ENCODE data around the gene ARL6.
"Not testable (repeated sequence)": the region's sequence is repeated elsewhere in the genome, so short reads cannot be mapped to it uniquely, and the experiment has no call there.

The ARL6 gene

DNA sequence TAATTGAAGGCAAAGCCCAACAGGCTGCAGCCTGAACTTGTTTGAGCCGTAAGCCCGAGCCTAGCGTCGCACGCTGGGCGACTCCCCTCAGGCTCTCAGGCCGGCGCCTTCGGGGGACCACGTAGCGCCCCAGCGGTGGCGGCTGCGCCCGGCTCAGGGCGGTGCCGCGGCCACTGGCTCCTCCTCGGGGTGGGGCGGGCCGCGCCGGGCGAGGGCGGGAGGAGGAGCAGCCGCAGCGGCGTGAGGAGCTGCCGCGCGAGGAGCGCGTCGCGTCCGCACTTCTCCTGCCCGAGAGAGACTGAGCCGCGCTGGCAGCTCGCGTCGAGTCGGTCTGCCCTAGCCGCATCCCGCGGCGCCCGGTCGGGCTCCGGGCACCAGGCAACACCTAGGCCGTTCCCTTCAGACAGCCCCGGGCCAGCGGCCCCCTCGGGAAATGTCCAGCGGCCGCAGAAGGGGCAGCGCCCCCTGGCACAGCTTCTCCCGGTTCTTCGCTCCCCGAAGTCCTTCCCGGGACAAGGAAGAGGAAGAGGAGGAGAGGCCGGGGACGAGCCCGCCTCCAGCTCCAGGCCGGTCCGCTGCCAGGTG, 57.3 kb downstream of the ARL6 start, which contains the start of gene CRYBG3:
Gene CRYBG3 (plus strand): TSS at position 238 of the 585 bp plus-strand sequence. CDS start 196 bp downstream, at position 434.
- DNase-seq (ENCODE audit: low spot score): peak; percentile 85

DNA sequence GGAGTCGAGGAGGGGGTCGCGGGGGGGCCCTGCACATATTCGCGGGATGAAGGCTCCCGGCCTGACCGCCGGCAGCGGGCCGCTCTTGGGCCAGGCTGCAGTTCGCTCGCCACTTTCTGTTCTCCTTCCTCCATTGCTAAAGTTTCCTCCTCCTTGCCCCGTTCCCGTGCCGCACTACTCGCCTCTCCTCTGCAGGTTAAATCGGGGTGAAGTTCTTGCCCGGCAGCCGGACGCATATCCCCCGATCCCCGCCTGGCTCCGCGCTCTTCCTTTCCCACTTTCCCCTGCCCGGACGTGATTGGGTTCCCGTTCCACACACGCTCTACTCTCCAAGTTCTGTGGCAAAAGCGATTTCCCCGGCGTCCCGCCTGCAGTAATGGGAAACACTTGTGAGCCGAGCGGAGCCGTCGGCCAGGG, 57.8 kb downstream of the ARL6 start:
- DNase-seq (ENCODE audit: low spot score): no peak

DNA sequence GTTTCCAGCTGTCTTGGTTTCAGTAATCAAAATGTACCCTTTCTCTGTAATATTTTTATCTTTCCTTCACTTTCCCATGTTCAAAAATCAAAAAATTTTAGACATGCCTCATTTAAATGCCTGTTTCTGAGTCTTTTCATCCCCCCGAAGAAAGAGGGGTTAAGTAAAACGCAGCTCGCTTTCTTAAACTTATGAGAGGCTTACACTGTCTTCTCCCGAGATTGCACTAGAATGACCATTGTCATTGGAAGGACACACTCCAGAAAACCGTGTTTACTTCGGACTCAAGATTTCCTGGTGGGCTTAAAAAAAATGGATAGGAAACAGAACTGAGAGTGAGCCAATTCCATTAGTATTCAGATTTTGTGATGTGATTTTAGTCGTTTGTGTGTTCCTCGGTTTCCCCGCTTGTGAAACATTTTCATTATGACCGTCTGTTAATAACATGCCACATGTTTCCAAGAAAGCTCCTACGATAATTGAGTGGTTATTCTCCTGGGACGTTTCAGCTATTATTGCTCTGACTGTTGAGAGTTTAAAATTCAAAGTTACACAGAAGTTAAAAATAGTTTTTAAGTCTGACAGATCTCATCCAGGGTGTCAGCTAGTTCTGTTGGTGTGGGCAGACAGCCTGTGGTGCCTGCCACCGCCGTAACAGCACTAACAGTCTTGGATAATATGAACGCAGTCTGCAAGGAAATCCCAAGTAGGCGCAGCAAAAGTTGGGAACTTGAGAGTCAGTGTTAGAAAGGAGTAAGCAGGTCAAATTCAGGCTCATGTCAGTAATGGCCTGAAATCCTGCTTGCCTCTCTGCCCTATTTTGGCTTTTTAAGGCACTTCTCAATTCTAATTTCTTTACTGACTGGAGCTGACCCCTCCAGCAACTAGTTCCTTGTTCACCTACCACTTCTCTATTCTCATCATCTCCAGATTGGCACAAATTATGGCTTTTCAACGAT, 58.8 kb downstream of the ARL6 start:
- no peak for DNase-seq (ENCODE audit: low spot score)

DNA sequence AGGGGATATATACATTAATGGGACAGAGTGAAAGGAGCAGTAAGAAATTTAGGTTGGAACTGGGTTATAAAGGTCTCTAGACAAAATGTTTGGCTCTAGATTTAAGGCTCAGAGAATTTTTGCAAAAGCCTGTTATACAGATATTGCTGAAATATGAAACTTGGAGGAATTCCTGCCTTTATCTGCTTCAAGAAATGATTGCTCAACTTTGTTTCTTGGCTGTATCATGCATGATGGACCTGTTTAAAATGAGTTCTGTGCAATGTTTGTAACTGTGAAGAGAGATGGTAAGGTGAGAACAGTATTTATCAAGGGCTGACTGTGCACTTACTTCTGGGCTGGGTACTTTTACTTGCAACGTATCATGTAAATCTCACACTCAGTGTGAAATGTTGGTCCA, 60.5 kb downstream of the ARL6 start:
- no peak for DNase-seq (ENCODE audit: low spot score)

DNA sequence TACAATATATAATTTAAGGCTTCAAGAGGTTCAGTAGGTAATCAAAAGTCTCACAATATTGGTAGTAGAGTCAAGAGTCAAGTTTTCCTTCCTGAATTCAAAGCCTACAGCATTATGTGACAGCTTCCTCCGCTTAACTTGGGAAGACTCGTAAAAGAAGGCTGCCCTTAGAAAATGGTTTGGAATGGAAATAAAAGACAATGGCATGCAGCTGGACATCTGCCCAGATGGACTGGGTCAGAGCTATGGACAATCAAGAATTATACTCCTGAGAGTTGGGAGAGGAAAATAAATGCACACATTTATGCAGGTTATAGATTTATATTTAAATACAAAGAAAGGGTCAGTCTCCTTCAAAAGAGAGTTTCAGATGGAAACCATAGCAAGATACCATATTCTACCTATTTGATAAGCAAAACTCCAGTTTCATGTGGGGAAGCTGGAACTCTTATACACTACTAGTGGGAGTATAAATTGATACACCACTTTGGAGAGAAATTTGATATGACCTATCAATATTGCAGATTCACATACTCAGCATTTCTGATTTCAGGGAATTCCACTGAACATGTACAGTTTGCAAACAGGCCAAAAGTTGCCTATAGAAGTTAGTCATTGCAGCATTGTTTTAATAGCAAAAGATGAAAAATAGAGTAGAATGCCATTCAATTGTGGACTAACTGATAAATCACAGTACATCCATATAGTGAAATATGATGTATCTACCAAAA, 63.3 kb downstream of the ARL6 start:
- DNase-seq (ENCODE audit: low spot score): no peak

DNA sequence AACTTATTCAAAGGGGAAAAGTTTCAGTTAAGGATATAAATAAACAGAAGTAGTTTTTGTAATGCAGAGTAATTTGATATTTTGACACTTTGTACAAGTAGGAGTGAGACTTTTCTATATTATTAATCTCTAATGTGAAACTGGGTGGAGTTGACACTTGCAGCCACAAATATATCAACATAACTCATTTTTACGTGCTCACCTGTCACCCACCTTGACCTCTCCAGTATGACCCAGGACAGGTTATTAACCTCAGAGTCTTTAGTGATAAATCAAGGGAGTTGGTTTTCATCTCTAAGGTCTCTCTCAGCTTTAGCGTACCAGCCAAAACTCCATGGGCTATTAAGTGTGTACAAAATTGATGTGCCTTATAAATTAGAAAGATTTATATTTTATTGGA, 64.6 kb downstream of the ARL6 start:
- no peak for DNase-seq (ENCODE audit: low spot score)

DNA sequence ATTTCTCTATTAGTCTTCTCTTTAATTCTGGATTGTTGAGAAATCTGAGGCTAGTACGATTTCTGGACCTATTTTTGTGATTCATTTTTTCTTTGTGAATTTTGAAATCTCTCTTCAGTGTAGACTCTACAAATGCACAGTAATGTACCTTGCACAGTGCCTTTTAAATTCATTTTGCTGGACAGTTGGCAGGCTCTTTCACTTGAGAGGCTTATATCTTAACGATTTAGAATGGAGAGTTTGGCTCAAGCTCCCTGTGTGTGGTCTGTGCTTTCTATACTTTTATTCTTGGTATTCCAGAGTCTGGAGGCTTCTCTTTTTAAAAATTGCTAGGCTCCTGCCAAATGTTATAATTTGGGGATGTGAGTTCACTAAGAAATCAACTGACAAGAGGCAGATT, 66.1 kb downstream of the ARL6 start:
- no peak for DNase-seq (ENCODE audit: low spot score)

DNA sequence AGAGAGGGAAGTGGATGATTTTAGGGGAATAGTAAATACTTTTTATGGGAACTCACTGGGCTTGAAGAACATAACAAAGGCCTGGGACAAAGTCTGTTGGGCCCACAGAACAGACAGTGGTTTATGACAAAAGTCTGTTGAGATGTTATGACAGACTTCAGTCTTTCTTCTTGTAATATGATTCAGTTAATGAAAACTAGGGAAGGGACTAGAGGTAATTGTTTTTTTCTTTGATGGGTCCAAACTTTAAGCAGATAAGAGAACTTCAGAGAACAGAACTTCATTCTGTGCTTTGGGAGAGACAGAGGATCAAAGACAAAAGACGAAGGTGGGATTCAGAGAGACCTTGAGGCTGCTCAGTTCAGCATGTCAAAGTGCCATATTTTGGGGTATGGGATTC, 66.6 kb downstream of the ARL6 start:
- no peak for DNase-seq (ENCODE audit: low spot score)

DNA sequence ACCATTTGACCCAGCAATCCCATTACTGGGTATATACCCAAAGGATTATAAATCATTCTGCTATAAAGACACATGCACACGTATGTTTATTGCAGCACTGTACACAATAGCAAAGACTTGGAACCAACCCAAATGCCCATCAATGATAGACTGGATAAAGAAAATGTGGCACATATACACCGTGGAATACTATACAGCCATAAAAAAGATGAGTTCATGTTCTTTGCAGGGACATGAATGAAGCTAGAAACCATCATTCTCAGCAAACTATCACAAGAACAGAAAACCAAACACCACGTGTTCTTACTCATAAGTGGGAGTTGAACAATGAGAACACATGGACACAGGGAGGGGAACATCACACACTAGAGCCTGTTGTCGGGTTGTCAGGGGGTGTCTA, 68.6 kb downstream of the ARL6 start:
- DNase-seq (ENCODE audit: low spot score): not testable (repeated sequence)

DNA sequence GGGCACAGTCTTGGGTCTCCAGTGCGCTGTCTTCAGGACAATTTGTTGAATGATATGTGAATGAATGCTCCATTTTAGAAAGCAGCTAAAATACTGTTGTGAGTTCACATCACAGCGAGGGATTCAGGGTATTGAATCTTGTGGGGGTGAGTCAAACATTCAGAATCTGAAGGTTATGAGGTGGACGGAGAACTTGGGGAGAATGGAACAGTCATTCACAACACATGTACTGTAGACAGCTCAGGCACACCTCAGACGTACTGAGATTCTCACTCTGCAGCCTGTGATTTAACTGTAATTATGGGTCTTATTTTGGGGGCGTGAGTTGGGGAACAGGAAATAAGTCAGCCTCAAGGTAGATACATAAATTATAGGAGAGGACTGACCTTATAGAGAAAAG, 71.2 kb downstream of the ARL6 start:
- DNase-seq (ENCODE audit: low spot score): no peak

DNA sequence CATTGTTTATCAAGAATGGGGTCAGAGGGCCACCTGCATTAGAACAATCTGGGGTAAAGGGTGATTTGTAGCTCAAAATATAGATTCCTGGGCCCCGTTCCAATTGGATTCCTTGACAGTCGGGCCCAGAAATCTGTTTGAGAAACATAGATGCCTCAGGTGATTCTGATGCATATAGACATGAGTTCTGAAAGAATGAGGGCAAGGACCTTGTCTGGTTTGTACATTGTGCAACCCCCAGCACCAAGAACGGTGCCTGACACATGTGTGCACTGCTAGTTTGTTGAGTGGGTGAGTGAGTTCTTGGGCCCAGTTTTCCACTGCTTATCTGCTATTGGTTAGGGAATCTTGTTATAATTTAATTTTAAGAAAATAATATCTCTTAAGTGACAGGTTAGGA, 73.8 kb downstream of the ARL6 start:
- no peak for DNase-seq (ENCODE audit: low spot score)

DNA sequence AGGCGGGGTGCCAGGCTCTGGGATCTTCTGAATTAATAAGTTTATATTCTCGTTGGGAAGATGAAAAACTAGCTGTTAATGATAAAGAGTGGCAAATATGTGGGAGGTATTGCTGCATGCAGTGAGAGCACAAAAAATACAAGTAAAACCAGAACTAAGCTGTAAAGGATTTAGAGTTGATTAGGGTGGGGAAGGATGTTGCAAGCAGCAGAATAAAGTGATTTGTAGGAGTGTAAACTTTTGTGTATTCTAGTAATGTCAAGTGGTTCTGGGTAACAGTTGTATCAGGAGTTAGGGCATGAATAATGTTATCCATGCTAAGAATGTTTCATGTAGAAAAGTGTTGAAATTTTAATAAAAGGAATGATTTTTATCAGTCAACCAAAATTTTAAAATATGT, 75.4 kb downstream of the ARL6 start:
- no peak for DNase-seq (ENCODE audit: low spot score)

DNA sequence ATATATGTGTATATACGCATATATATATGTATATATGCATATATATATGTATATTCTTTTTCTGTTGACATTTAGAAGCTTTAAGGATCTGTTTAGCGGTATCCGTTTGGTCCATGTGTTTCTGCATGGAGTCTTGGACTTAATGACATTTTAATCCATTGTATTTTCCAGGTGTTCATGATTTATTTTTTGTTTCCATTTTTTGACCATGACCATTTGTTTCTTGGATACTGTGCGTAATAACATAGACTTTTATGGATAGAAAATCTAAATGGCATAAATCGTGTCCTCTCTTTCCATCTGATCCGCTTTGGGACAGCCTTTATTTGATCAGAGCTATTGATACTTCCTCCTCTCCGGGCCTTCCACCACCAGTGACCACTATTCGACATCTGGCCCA, 76.7 kb downstream of the ARL6 start:
- DNase-seq (ENCODE audit: low spot score): no peak

DNA sequence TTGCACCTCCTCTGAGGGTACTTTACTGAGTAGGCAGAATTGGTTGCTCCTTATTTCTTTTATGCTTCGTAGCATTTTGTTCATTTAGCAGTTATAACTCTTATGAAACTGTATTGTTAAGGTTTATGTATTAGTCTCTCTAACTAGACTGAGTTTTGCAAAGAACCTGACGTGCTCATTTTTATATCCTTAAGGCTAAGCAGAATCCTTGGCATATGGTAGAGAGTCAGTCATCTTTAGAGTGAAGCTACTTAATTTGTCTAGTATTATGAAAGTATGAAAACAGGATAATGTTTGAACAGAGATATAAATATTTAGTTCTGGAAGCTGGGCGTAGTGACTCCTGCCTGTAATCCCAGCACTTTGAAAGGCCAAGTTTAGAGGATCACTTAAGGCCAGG, 77.4 kb downstream of the ARL6 start:
- DNase-seq (ENCODE audit: low spot score): no peak

DNA sequence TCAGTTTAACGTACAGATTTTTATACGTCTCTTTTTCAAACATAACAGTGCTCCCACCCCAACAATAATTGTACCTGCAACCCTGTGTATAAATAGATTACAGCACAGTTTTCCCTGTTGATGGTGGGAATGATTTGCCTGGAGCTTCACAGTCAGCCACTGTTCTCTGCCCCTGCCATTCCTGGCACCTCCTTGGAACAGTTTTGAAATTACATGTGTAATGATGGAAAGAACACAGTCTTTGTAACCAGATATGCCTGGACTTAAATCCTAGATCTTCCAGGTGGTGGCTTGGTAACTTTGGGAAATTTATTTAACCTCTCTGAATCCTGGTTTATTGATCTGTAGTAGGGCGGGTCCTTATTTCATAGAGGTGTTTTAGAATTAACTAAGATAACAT, 84.2 kb downstream of the ARL6 start:
- DNase-seq (ENCODE audit: low spot score): no peak

All from activated CD4-positive, alpha-beta T cell treated with anti-CD3 and anti-CD28 coated beads, Interleukin-2, Interleukin-4, amounts not matched to agents 100 ng/mL and 50 ng/mL, durations not matched to agents 16 hours and 8 hours (primary cell).